ENCODE data around the gene ZNF280B. TPM values are rescaled to one million over a fixed set of nuclear protein-coding genes. Genes with fewer than 3 reads are reported as not detected.

ZNF280B gene
- total and polyA plus RNA-seq, 2 donors (not counting 3 experiments of a cell fraction or from before 2014, with no cell fraction given): 1.5 to 3.1 TPM

GRCh38 chr22:22462813-22463567 is 45.6 kb downstream of the ZNF280B start:
- no peaks in the 10 kb centered on the region for H3K9me3 ChIP-seq (replicated peaks; ENCODE audit: control insufficient read depth, insufficient read depth, low read length)
- CTCF ChIA-PET: interaction anchor here (0.8 to 7.1 kb wide), 16 partner anchors 9 to 494 kb away, joined by 3 to 51 read pairs (median 4); partner anchors contain the start of gene ZNF280B
- no peak overlapping the region for H3K4me3 ChIP-seq (replicated peaks in 1 of 3; ENCODE audit: insufficient read depth in 1 of 3, low read depth in 1 of 3, low read length in 3 of 3)
- no peak overlapping the region for H3K9ac ChIP-seq (replicated peaks; ENCODE audit: extremely low read depth, insufficient read depth, low read length)
- H3K36me3 ChIP-seq (ENCODE audit: control insufficient read depth in 2 of 2, extremely low read depth in 1 of 2, insufficient read depth in 2 of 2, low read length in 2 of 2): no peaks in the 10 kb centered on the region
- DNase-seq (ENCODE audit: low read depth, low spot score): peak; percentile 2
- H3K4me2 ChIP-seq (ENCODE audit: insufficient read depth, low read length): no peak overlapping the region
- intact Hi-C loops (cut with micrococcal nuclease) (loop anchor here (1.0 kb wide), 1 partner anchor 255 kb away; no protein-coding TSS in a partner anchor), dilution Hi-C loops (cut with MboI; ENCODE audit: extremely low pct_ligation_motif_present, low sequenced_read_pairs) (no loop called here)
- H3K27ac ChIP-seq (ENCODE audit: insufficient read depth, low read depth, low read length): no peak overlapping the region
- H4K20me1 ChIP-seq (replicated peaks; ENCODE audit: control insufficient read depth, extremely low read depth, insufficient read depth, low read length): no peaks in the 10 kb centered on the region
- BruUV-seq (replicated peaks): no TSS peak
- peaks cover 0 to 4% of the 10 kb centered on the region in 2 experiments for H3K27me3 ChIP-seq (ENCODE audit: control insufficient read depth in 2 of 2, insufficient read depth in 2 of 2, low read length in 2 of 2)
- no peak for FAIRE-seq
- POLR2A ChIA-PET: no interaction called here
- no peak overlapping the region for H2AFZ ChIP-seq (ENCODE audit: low read depth, low read length)
- no peaks in the 10 kb centered on the region for H3K9me1 ChIP-seq (replicated peaks; ENCODE audit: control insufficient read depth, extremely low read depth, insufficient read depth, low read length)
- no peaks in the 10 kb centered on the region for H3K79me2 ChIP-seq (ENCODE audit: control insufficient read depth, insufficient read depth, low read length)
- H3K4me1 ChIP-seq (ENCODE audit: control insufficient read depth, extremely low read depth, insufficient read depth, low read length): no peaks in the 10 kb centered on the region
- no peak for TF ChIP-seq POLR2A (IDR thresholded peaks at IDR 0.05; ENCODE audit: low read depth, low read length)
- TF ChIP-seq CTCF (IDR thresholded peaks at IDR 0.05; ENCODE audit: extremely low read depth in 1 of 2, insufficient read depth in 1 of 2, low read depth in 1 of 2, low read length in 2 of 2): peak in 1 of 2 donors; percentile 15
- no peak for TF ChIP-seq MYC (IDR thresholded peaks at IDR 0.05; ENCODE audit: low read depth, low read length)
- no peak for TF ChIP-seq EZH2 (IDR thresholded peaks at IDR 0.05; ENCODE audit: borderline replicate concordance, low read depth, low read length, severe bottlenecking)

- CTCF ChIA-PET: interaction anchor here (0.6 to 7.1 kb wide), 14 partner anchors 10 to 422 kb away, joined by 3 to 51 read pairs (median 4); partner anchors contain the start of gene ZNF280B
These were observed 47.0 kb downstream of the ZNF280B start for GRCh38 chr22:22461583-22461982.

More at GRCh38 chr22:22461583-22461982, 47.0 kb downstream of the ZNF280B start:
- dilution Hi-C loops (cut with MboI; ENCODE audit: extremely low pct_ligation_motif_present, low sequenced_read_pairs) (no loop called here), intact Hi-C loops (cut with micrococcal nuclease) (loop anchor here (2.0 kb wide), 1 partner anchor 223 kb away; no protein-coding TSS in a partner anchor)
- Histone ChIP-seq H2AFZ (ENCODE audit: low read depth, low read length) (no peak overlapping the region), H3K4me3 (replicated peaks in 1 of 3; ENCODE audit: insufficient read depth in 1 of 3, low read depth in 1 of 3, low read length in 3 of 3) (no peak overlapping the region), H3K27me3 (ENCODE audit: control insufficient read depth in 2 of 2, insufficient read depth in 2 of 2, low read length in 2 of 2) (peaks cover 0 to 4% of the 10 kb centered on the region in 2 experiments), H3K79me2 (ENCODE audit: control insufficient read depth, insufficient read depth, low read length) (no peaks in the 10 kb centered on the region), H3K9me1 (replicated peaks; ENCODE audit: control insufficient read depth, extremely low read depth, insufficient read depth, low read length) (no peaks in the 10 kb centered on the region), H3K36me3 (ENCODE audit: control insufficient read depth in 2 of 2, extremely low read depth in 1 of 2, insufficient read depth in 2 of 2, low read length in 2 of 2) (no peaks in the 10 kb centered on the region), H3K9ac (replicated peaks; ENCODE audit: extremely low read depth, insufficient read depth, low read length) (no peak overlapping the region), H4K20me1 (replicated peaks; ENCODE audit: control insufficient read depth, extremely low read depth, insufficient read depth, low read length) (no peaks in the 10 kb centered on the region), H3K9me3 (replicated peaks; ENCODE audit: control insufficient read depth, insufficient read depth, low read length) (no peaks in the 10 kb centered on the region), H3K4me1 (ENCODE audit: control insufficient read depth, extremely low read depth, insufficient read depth, low read length) (no peaks in the 10 kb centered on the region), H3K4me2 (ENCODE audit: insufficient read depth, low read length) (no peak overlapping the region), H3K27ac (ENCODE audit: insufficient read depth, low read depth, low read length) (no peak overlapping the region)
- POLR2A ChIA-PET: no interaction called here
- TF ChIP-seq JUN (IDR thresholded peaks at IDR 0.05; ENCODE audit: borderline replicate concordance, insufficient read depth, insufficient read length, low read depth) (no peak), GATA2 (IDR thresholded peaks at IDR 0.05; ENCODE audit: insufficient read depth, insufficient read length, low read depth, low read length) (no peak), EZH2 (IDR thresholded peaks at IDR 0.05; ENCODE audit: borderline replicate concordance, low read depth, low read length, severe bottlenecking) (no peak), MYC (IDR thresholded peaks at IDR 0.05; ENCODE audit: low read depth, low read length) (no peak), CTCF (IDR thresholded peaks at IDR 0.05; ENCODE audit: extremely low read depth in 1 of 2, insufficient read depth in 1 of 2, low read depth in 1 of 2, low read length in 2 of 2) (no peak), FOS (IDR thresholded peaks at IDR 0.05; ENCODE audit: borderline replicate concordance, insufficient read depth, low read length) (no peak), POLR2A (IDR thresholded peaks at IDR 0.05; ENCODE audit: low read depth, low read length) (no peak), MAX (IDR thresholded peaks at IDR 0.05; ENCODE audit: insufficient read depth, insufficient read length) (no peak), POLR2AphosphoS5 (IDR thresholded peaks at IDR 0.05; ENCODE audit: insufficient read depth, low read depth, low read length) (no peak)
- no peak for FAIRE-seq
- no peak for DNase-seq (ENCODE audit: low read depth, low spot score)
- no TSS peak for BruUV-seq (replicated peaks)
